ENCODE measurements around the gene CD82.

CD82 gene

DNA sequence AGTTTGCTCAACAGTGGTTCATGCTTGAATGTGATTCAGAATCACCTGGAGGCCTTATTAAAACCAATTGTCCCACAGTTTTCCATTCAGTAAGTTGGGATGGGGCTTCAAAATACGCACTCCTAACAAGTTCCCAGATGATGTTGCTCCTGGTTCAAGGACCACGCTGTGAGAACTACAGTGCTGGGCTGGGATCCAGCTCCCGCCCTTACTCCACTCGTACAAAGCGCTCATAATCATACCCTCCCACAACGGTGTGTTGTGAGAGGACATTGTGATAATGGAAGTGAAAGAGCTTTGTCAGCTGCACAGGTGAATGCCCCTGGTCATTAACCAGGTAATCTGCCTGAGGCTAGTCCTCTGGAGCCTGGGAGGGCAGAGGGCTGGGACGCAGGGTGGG lies 1.3 kb upstream of the CD82 start:
- H3K9me3 ChIP-seq (ENCODE audit: control insufficient read depth, low read depth, low read length): no peaks in the 10 kb centered on the region
- H3K9ac ChIP-seq (ENCODE audit: low read length): no peak overlapping the region
- H3K27me3 ChIP-seq (ENCODE audit: control insufficient read depth, insufficient read depth, low read length): peaks cover 17% of the 10 kb centered on the region
- H3K27ac ChIP-seq (ENCODE audit: low read length): no peak overlapping the region
- peak overlapping the region; percentile 51 for H3K4me3 ChIP-seq (ENCODE audit: low read length)
- H3K4me1 ChIP-seq (ENCODE audit: control insufficient read depth, low read depth, low read length): peaks cover 18% of the 10 kb centered on the region
- H3K36me3 ChIP-seq (ENCODE audit: control insufficient read depth, low read depth, low read length): no peaks in the 10 kb centered on the region

DNA sequence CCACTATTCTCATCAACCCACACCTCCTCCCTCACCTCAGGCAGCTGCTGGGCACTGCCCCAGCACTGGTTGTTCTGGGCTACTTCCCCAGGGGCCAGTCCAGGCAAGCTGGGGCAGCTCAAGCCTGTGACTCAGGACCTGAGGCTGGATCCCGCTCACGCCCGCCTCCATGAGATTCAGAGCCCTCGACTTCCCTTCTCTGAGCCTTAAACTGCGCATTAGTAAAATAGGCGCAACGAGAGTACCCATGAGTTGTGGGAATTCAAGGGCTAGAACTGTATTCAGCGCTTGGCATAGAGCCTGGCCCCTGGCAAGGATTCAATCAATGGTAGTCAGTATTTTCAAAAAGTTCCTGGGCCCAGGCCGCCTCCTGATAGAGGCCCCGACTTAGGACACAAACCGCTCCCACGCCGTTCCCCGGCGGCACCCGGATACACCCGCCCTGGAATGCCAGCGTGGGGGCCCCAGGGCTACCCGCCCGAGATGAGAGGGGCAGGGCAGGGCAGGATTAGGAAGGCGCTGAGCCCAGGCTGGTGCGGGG lies 723 bp upstream of the CD82 start:
- H3K27ac ChIP-seq (ENCODE audit: low read length): no peak overlapping the region
- peaks cover 17% of the 10 kb centered on the region for H3K27me3 ChIP-seq (ENCODE audit: control insufficient read depth, insufficient read depth, low read length)
- no peaks in the 10 kb centered on the region for H3K36me3 ChIP-seq (ENCODE audit: control insufficient read depth, low read depth, low read length)
- no peaks in the 10 kb centered on the region for H3K9me3 ChIP-seq (ENCODE audit: control insufficient read depth, low read depth, low read length)
- peak overlapping the region; percentile 51 for H3K4me3 ChIP-seq (ENCODE audit: low read length)
- H3K9ac ChIP-seq (ENCODE audit: low read length): no peak overlapping the region
- peaks cover 14% of the 10 kb centered on the region for H3K4me1 ChIP-seq (ENCODE audit: control insufficient read depth, low read depth, low read length)

DNA sequence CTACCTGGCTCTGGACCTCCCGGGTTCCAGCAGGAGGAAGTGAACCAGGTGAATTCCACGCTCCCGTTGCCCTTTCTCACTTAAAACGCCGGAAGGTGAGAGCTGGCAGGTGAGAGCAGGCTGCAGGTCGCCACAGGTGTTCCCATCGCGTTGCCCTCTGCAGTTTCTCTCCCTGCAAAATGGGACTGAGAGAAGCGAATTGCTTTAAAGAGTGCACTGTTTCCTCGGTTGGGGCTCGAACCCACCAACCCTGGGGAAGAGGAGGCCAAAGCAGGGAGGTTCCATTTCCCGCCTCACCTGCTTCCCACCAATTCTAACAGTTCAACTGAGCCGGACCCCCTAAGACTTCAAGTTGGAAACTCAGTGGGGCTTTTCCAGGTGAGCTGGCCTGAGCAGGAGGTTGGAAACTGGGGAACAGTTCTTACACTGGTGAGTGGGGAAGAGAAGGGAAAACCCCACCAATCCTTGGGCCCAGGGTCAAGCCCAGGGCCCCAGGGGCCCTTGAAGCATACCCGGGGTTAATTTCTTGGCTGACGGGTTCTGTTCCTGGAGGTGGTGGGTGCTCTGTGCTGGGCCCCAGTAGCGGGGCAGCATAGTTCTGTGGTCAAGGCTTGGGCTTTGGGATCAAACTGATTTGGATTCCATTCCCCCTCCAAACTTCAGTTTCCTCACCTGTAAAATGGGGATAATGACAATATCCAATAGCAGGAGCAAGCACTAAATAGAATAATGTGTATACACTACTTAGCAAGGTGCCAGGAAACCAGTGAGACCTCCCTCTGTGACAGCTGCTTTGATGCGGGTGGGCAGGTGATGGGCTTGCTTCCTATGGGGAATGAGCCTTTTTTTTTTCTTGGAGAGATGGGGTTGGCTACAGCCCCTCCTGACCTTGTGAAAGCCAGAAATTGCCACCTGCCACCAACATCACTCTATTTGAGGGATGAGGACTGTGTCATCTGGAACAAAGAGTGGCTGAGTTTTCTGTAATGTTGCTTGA lies 788 bp downstream of the CD82 start:
- H3K4me1 ChIP-seq (ENCODE audit: control insufficient read depth, low read depth, low read length): peaks cover 9% of the 10 kb centered on the region
- H3K27me3 ChIP-seq (ENCODE audit: control insufficient read depth, insufficient read depth, low read length): peaks cover 17% of the 10 kb centered on the region
- no peaks in the 10 kb centered on the region for H3K9me3 ChIP-seq (ENCODE audit: control insufficient read depth, low read depth, low read length)
- H3K9ac ChIP-seq (ENCODE audit: low read length): peak overlapping the region; percentile 9
- no peak overlapping the region for H3K27ac ChIP-seq (ENCODE audit: low read length)
- H3K4me3 ChIP-seq (ENCODE audit: low read length): peak overlapping the region; percentile 79
- H3K36me3 ChIP-seq (ENCODE audit: control insufficient read depth, low read depth, low read length): no peaks in the 10 kb centered on the region

- Histone ChIP-seq H3K27me3 (ENCODE audit: control insufficient read depth, insufficient read depth, low read length) (peaks cover 17% of the 10 kb centered on the region), H3K4me3 (ENCODE audit: low read length) (no peak overlapping the region), H3K27ac (ENCODE audit: low read length) (no peak overlapping the region), H3K9ac (ENCODE audit: low read length) (no peak overlapping the region), H3K36me3 (ENCODE audit: control insufficient read depth, low read depth, low read length) (no peaks in the 10 kb centered on the region), H3K9me3 (ENCODE audit: control insufficient read depth, low read depth, low read length) (no peaks in the 10 kb centered on the region), H3K4me1 (ENCODE audit: control insufficient read depth, low read depth, low read length) (peaks cover 12% of the 10 kb centered on the region)
Measured at GRCh38 chr11:44566952-44567875, 1.8 kb downstream of the CD82 start.

- Histone ChIP-seq H3K27me3 (ENCODE audit: control insufficient read depth, insufficient read depth, low read length) (peaks cover 17% of the 10 kb centered on the region), H3K9me3 (ENCODE audit: control insufficient read depth, low read depth, low read length) (no peaks in the 10 kb centered on the region), H3K4me1 (ENCODE audit: control insufficient read depth, low read depth, low read length) (peaks cover 12% of the 10 kb centered on the region), H3K36me3 (ENCODE audit: control insufficient read depth, low read depth, low read length) (no peaks in the 10 kb centered on the region), H3K27ac (ENCODE audit: low read length) (no peak overlapping the region), H3K4me3 (ENCODE audit: low read length) (no peak overlapping the region), H3K9ac (ENCODE audit: low read length) (no peak overlapping the region)
Measured at GRCh38 chr11:44567876-44568256, 2.4 kb downstream of the CD82 start.

DNA sequence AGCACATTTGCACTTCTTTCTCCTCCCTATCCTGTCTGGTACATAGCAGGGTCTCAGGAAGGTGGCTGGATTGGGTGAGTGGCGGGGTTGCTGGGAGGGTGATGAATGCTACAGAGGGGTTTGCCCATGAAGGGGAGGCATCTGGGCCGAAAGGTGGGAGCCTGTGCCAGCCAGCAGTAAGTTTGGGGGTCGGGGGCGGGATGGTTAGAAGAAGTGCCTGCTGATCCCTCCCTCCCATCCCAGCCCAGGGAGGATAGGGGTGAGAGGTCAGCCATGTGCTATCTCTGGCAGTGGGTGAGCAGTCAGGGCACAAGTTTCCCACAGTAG lies 2.8 kb downstream of the CD82 start:
- Histone ChIP-seq H3K9ac (ENCODE audit: low read length) (no peak overlapping the region), H3K27ac (ENCODE audit: low read length) (no peak overlapping the region), H3K4me3 (ENCODE audit: low read length) (no peak overlapping the region)

GRCh38 chr11:44568658-44569473 lies 3.4 kb downstream of the CD82 start:
- peaks cover 12% of the 10 kb centered on the region for H3K4me1 ChIP-seq (ENCODE audit: control insufficient read depth, low read depth, low read length)
- no peak overlapping the region for H3K9ac ChIP-seq (ENCODE audit: low read length)
- H3K27me3 ChIP-seq (ENCODE audit: control insufficient read depth, insufficient read depth, low read length): peaks cover 17% of the 10 kb centered on the region
- no peaks in the 10 kb centered on the region for H3K9me3 ChIP-seq (ENCODE audit: control insufficient read depth, low read depth, low read length)
- no peak overlapping the region for H3K4me3 ChIP-seq (ENCODE audit: low read length)
- H3K36me3 ChIP-seq (ENCODE audit: control insufficient read depth, low read depth, low read length): no peaks in the 10 kb centered on the region
- no peak overlapping the region for H3K27ac ChIP-seq (ENCODE audit: low read length)

More for the DNA sequence above, 2.8 kb downstream of the CD82 start:
- Histone ChIP-seq H3K36me3 (ENCODE audit: control insufficient read depth, low read depth, low read length) (no peaks in the 10 kb centered on the region), H3K9me3 (ENCODE audit: control insufficient read depth, low read depth, low read length) (no peaks in the 10 kb centered on the region), H3K4me1 (ENCODE audit: control insufficient read depth, low read depth, low read length) (peaks cover 12% of the 10 kb centered on the region), H3K27me3 (ENCODE audit: control insufficient read depth, insufficient read depth, low read length) (peaks cover 17% of the 10 kb centered on the region)

- Histone ChIP-seq H3K9ac (ENCODE audit: low read length) (no peak overlapping the region), H3K36me3 (ENCODE audit: control insufficient read depth, low read depth, low read length) (no peaks in the 10 kb centered on the region), H3K27ac (ENCODE audit: low read length) (no peak overlapping the region), H3K27me3 (ENCODE audit: control insufficient read depth, insufficient read depth, low read length) (peaks cover 17% of the 10 kb centered on the region), H3K4me1 (ENCODE audit: control insufficient read depth, low read depth, low read length) (peaks cover 3% of the 10 kb centered on the region), H3K4me3 (ENCODE audit: low read length) (no peak overlapping the region), H3K9me3 (ENCODE audit: control insufficient read depth, low read depth, low read length) (no peaks in the 10 kb centered on the region)
Measured at GRCh38 chr11:44570411-44571155, 5.1 kb downstream of the CD82 start.

GRCh38 chr11:44571871-44572270 lies 6.4 kb downstream of the CD82 start:
- Histone ChIP-seq H3K9me3 (ENCODE audit: control insufficient read depth, low read depth, low read length) (no peaks in the 10 kb centered on the region), H3K27ac (ENCODE audit: low read length) (no peak overlapping the region), H3K36me3 (ENCODE audit: control insufficient read depth, low read depth, low read length) (no peaks in the 10 kb centered on the region), H3K4me3 (ENCODE audit: low read length) (no peak overlapping the region), H3K27me3 (ENCODE audit: control insufficient read depth, insufficient read depth, low read length) (peaks cover 4% of the 10 kb centered on the region), H3K4me1 (ENCODE audit: control insufficient read depth, low read depth, low read length) (peaks cover 3% of the 10 kb centered on the region), H3K9ac (ENCODE audit: low read length) (no peak overlapping the region)

DNA sequence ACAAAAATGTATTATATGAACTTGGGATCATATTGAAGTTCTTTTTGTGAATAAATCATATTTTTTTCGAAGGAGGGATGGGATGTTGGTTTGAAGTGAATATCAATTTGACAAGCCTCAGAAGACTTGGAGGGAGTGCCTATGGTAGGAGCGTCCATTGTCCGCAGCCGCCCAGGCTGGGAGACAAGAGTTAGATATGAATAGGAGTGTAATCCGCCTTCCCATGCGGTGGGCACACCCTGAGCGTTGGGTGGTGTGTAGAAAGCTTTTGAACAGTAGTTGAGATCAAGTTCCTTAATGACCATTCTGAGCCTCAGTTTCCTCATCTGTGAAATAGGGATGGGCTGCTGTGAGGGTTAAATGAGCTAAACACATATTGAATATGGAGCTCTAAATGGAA lies 7.0 kb downstream of the CD82 start:
- Histone ChIP-seq H3K4me3 (ENCODE audit: low read length) (no peak overlapping the region), H3K36me3 (ENCODE audit: control insufficient read depth, low read depth, low read length) (no peaks in the 10 kb centered on the region), H3K27me3 (ENCODE audit: control insufficient read depth, insufficient read depth, low read length) (no peaks in the 10 kb centered on the region), H3K27ac (ENCODE audit: low read length) (no peak overlapping the region), H3K9me3 (ENCODE audit: control insufficient read depth, low read depth, low read length) (no peaks in the 10 kb centered on the region), H3K4me1 (ENCODE audit: control insufficient read depth, low read depth, low read length) (peaks cover 3% of the 10 kb centered on the region), H3K9ac (ENCODE audit: low read length) (no peak overlapping the region)
